Panc1 (cell line): Measurements from ENCODE around the gene BBX. TPM values are rescaled to one million over a fixed set of nuclear protein-coding genes. Genes with fewer than 3 reads are reported as not detected.

Experiments used
- ATAC-seq: fragments of 200-7000 bp; cut with Tn5 transposase; 2 replicates; pipeline ENCODE4 v1.9.1; 2020; ENCODE audit warnings: mild to moderate bottlenecking, moderate library complexity
- BruUV-seq: library from RNA; stranded (reverse); fragments of 400-500 nt; replicated peaks from 2 replicates; lab custom pipeline; 2021; lab: Mats Ljungman, UMichigan
- CTCF ChIA-PET: fragments of 300-600 bp; sonication (Branson Sonifier 250); formaldehyde crosslinking; loops from one replicate; lab custom pipeline; 2022; ENCODE audit warnings: antibody characterized with exemption; lab: Charles Lee
- POLR2A ChIA-PET: fragments of 300-600 bp; sonication (Branson Sonifier 250); formaldehyde crosslinking; loops from one replicate; lab custom pipeline; 2022; ENCODE audit warnings: antibody characterized with exemption; lab: Charles Lee
- DNase-seq: peaks from one replicate; pipeline ENCODE4 v3.0.0-alpha.2; 2010; ENCODE audit warnings: low read depth, low spot score
- H3K27ac ChIP-seq: 2 replicates; pipeline ENCODE4 v1.5.1; 2011; ENCODE audit warnings: mild to moderate bottlenecking, low read length, inconsistent platforms
- H3K27me3 ChIP-seq: fragments of 200-500 bp; sonication (Bioruptor generic); 2 replicates; pipeline ENCODE4 v1.6.0; 2014; ENCODE audit warnings: low read length, inconsistent platforms; ENCODE audit not compliant: control insufficient read depth, insufficient read depth
- H3K36me3 ChIP-seq: fragments of 200-500 bp; sonication (Bioruptor generic); 2 replicates; pipeline ENCODE4 v1.5.1; 2014; ENCODE audit warnings: inconsistent platforms, mild to moderate bottlenecking, low read length, moderate library complexity; ENCODE audit not compliant: control insufficient read depth, insufficient read depth
- H3K4me1 ChIP-seq: 2 replicates; pipeline ENCODE4 v1.5.1; 2011; ENCODE audit warnings: inconsistent platforms, mild to moderate bottlenecking, low read length, moderate library complexity; ENCODE audit not compliant: control insufficient read depth, insufficient read depth
- H3K4me3 ChIP-seq, 2 experiments: 2 replicates each; pipeline ENCODE4 v1.5.1; 2011 to 2012; ENCODE audit warnings: low read depth in 2 of 2, low read length in 2 of 2, mild to moderate bottlenecking in 2 of 2, inconsistent platforms in 1 of 2, moderate library complexity in 1 of 2
- H3K9me3 ChIP-seq: fragments of 200-500 bp; sonication (Bioruptor generic); 2 replicates; pipeline ENCODE4 v1.5.1; 2014; ENCODE audit warnings: low read depth, mild to moderate bottlenecking, inconsistent platforms, low read length, moderate library complexity; ENCODE audit not compliant: control insufficient read depth, insufficient read depth
- CTCF ChIP-seq: fragments of 450-650 bp; IDR thresholded peaks from 2 replicates; pipeline ENCODE4 v1.5.1; 2017; ENCODE audit warnings: mild to moderate bottlenecking
- POLR2AphosphoS5 ChIP-seq: IDR thresholded peaks from 2 replicates; pipeline ENCODE4 v1.6.1; 2012; ENCODE audit warnings: mild to moderate bottlenecking, low read depth, low read length, moderate library complexity
- REST ChIP-seq, 2 experiments: IDR thresholded peaks; 2 replicates each; pipeline ENCODE4 v1.6.1; 2011 to 2012; ENCODE audit warnings: low read depth in 2 of 2, control low read depth in 1 of 2, low read length in 1 of 2, mild to moderate bottlenecking in 1 of 2, moderate library complexity in 1 of 2; ENCODE audit not compliant: insufficient read depth in 1 of 2
- SIN3A ChIP-seq: IDR thresholded peaks from 2 replicates; pipeline ENCODE4 v1.6.1; 2012; ENCODE audit warnings: low read depth, mild to moderate bottlenecking, low read length, moderate library complexity, borderline replicate concordance; ENCODE audit not compliant: insufficient read depth
- TCF7L2 ChIP-seq: IDR thresholded peaks from 2 replicates; pipeline ENCODE4 v1.6.1; 2011; ENCODE audit warnings: mild to moderate bottlenecking, low read depth, low read length, inconsistent platforms
- in situ Hi-C: cut with HindIII; loops from 2 replicates; pipeline ENCODE4 v1.10.0; 2016; ENCODE audit warnings: low sequenced_read_pairs, low pct_unique_long_range_greater_than_20kb
- intact Hi-C: fragments of 100-400 bp; cut with micrococcal nuclease; formaldehyde crosslinking; loops from one replicate; pipeline ENCODE4 v1.10.0; 2022; ENCODE audit not compliant: unreplicated experiment
- total RNA-seq: library from RNA; stranded (reverse); gene quantifications from one replicate; pipeline ENCODE4 v1.2.1, GENCODE V29; 2021; ENCODE audit not compliant: unreplicated experiment

The BBX gene
- total RNA-seq, 1 experiment from 2014 or later: 28.5 TPM

- in situ Hi-C loops: no loop called here
- ChIA-PET CTCF (no interaction called here), POLR2A (interaction anchor here (0.7 kb wide), 1 partner anchor 138 kb away, joined by 3 read pairs; no protein-coding TSS in a partner anchor)
- intact Hi-C loops: no loop called here
- no peak for TF ChIP-seq SIN3A
- no peak for TF ChIP-seq REST (IDR thresholded peaks at IDR 0.05; ENCODE audit: insufficient read depth in 1 of 2, low read depth in 2 of 2, low read length in 1 of 2)
- no peak for TF ChIP-seq TCF7L2
- no peak for TF ChIP-seq CTCF
- TF ChIP-seq POLR2AphosphoS5: no peak
- ATAC-seq: no peak
- Histone ChIP-seq H3K4me3 (no peak overlapping the region), H3K27me3 (no peaks in the 10 kb centered on the region), H3K27ac (no peak overlapping the region), H3K36me3 (no peaks in the 10 kb centered on the region), H3K9me3 (no peaks in the 10 kb centered on the region), H3K4me1 (no peaks in the 10 kb centered on the region)
- no peak for DNase-seq
- BruUV-seq: no TSS peak
Observed at GRCh38 chr3:107800710-107801109, 277.9 kb downstream of the BBX start.

GRCh38 chr3:107803170-107803569, 280.4 kb downstream of the BBX start:
- Histone ChIP-seq H3K4me3 (no peak overlapping the region), H3K27ac (no peak overlapping the region), H3K4me1 (no peaks in the 10 kb centered on the region), H3K27me3 (no peaks in the 10 kb centered on the region), H3K9me3 (no peaks in the 10 kb centered on the region), H3K36me3 (no peaks in the 10 kb centered on the region)
- no peak for TF ChIP-seq CTCF
- TF ChIP-seq SIN3A: no peak
- TF ChIP-seq TCF7L2: no peak
- DNase-seq (no peak), ATAC-seq (no peak)
- intact Hi-C loops: no loop called here
- in situ Hi-C loops: no loop called here
- BruUV-seq: no TSS peak
- CTCF ChIA-PET: no interaction called here
- POLR2A ChIA-PET: no interaction called here

- ATAC-seq (no peak), DNase-seq (no peak)
- Histone ChIP-seq H3K27ac (no peak overlapping the region), H3K27me3 (no peaks in the 10 kb centered on the region), H3K4me3 (no peak overlapping the region), H3K36me3 (no peaks in the 10 kb centered on the region), H3K4me1 (no peaks in the 10 kb centered on the region), H3K9me3 (no peaks in the 10 kb centered on the region)
- ChIA-PET CTCF (no interaction called here), POLR2A (no interaction called here)
- in situ Hi-C loops (no loop called here), intact Hi-C loops (no loop called here)
- TF ChIP-seq POLR2AphosphoS5 (no peak), REST (IDR thresholded peaks at IDR 0.05; ENCODE audit: insufficient read depth in 1 of 2, low read depth in 2 of 2, low read length in 1 of 2) (no peak), CTCF (no peak), SIN3A (no peak), TCF7L2 (no peak)
- BruUV-seq: no TSS peak
Observed at GRCh38 chr3:107806021-107806420, 283.3 kb downstream of the BBX start.
